Liver (tissue), 9 donors: ENCODE measurements around the gene XPR1. TPM values are rescaled to one million over a fixed set of nuclear protein-coding genes. Genes with fewer than 3 reads are reported as not detected.
"Not testable (repeated sequence)": the region's sequence is repeated elsewhere in the genome, so short reads cannot be mapped to it uniquely, and the experiment has no call there.

ENCODE experiments used
- DNase-seq: peaks from one replicate; pipeline ENCODE4 v3.0.0-alpha.2; 2017; ENCODE audit warnings: low spot score
- H3K27ac ChIP-seq, 2 donors: one replicate each; pipeline ENCODE4 v1.7.0; 2013; ENCODE audit warnings: inconsistent platforms in 2 of 2, low read length in 2 of 2, control low read depth in 1 of 2, low read depth in 1 of 2, mild to moderate bottlenecking in 1 of 2
- H3K27me3 ChIP-seq, 4 donors: one replicate each; pipeline versions ENCODE4 v1.6.1 to v1.7.0; 2013; ENCODE audit warnings: low read length in 3 of 4, inconsistent platforms in 1 of 4, mild to moderate bottlenecking in 1 of 4, moderate library complexity in 1 of 4; ENCODE audit not compliant: control insufficient read depth in 4 of 4, insufficient read depth in 4 of 4
- H3K36me3 ChIP-seq, 4 donors: one replicate each; pipeline versions ENCODE4 v1.6.1 to v1.7.0; 2013; ENCODE audit warnings: low read length in 3 of 4, mild to moderate bottlenecking in 3 of 4, low read depth in 1 of 4, moderate library complexity in 1 of 4; ENCODE audit not compliant: control insufficient read depth in 4 of 4, insufficient read depth in 3 of 4
- H3K4me1 ChIP-seq, 4 donors: one replicate each; pipeline versions ENCODE4 v1.6.1 to v1.7.0; 2013; ENCODE audit warnings: low read length in 3 of 4, mild to moderate bottlenecking in 3 of 4, moderate library complexity in 1 of 4; ENCODE audit not compliant: control insufficient read depth in 4 of 4, insufficient read depth in 4 of 4
- H3K4me3 ChIP-seq, 3 donors: one replicate each; pipeline versions ENCODE4 v1.6.1 to v1.7.0; 2013; ENCODE audit warnings: low read length in 3 of 3, control low read depth in 1 of 3, low read depth in 1 of 3, mild to moderate bottlenecking in 1 of 3
- H3K9ac ChIP-seq, 2 donors: one replicate each; pipeline ENCODE4 v1.7.0; 2013; ENCODE audit warnings: low read length in 2 of 2, mild to moderate bottlenecking in 2 of 2, moderate library complexity in 2 of 2, control low read depth in 1 of 2, low read depth in 1 of 2
- H3K9me3 ChIP-seq, 4 donors: one replicate each; pipeline versions ENCODE4 v1.6.1 to v1.7.0; 2013; ENCODE audit warnings: low read length in 3 of 4; ENCODE audit not compliant: control insufficient read depth in 4 of 4
- ATF3 ChIP-seq: IDR thresholded peaks from 2 replicates; pipeline ENCODE4 v1.6.1; 2016; ENCODE audit warnings: antibody characterized with exemption
- CTCF ChIP-seq: fragments of 150-350 bp; IDR thresholded peaks from 2 replicates; pipeline ENCODE4 v1.5.1; 2017; ENCODE audit warnings: improper control_type of control experiment, low read depth, low read length; ENCODE audit not compliant: missing input control
- FOXA1 ChIP-seq: IDR thresholded peaks from 2 replicates; pipeline ENCODE4 v1.6.1; 2016; ENCODE audit warnings: antibody characterized with exemption
- FOXA2 ChIP-seq: IDR thresholded peaks from 2 replicates; pipeline ENCODE4 v1.6.1; 2016; ENCODE audit warnings: antibody characterized with exemption
- GABPA ChIP-seq, 2 donors: IDR thresholded peaks in 1 of 2; conservative IDR thresholded peaks in 1 of 2; 2 replicates each; pipeline ENCODE4 v1.6.1; 2016; ENCODE audit warnings: antibody characterized with exemption in 2 of 2, mild to moderate bottlenecking in 1 of 2, moderate library complexity in 1 of 2
- HNF4G ChIP-seq: IDR thresholded peaks from 2 replicates; pipeline ENCODE4 v1.6.1; 2016; ENCODE audit warnings: antibody characterized with exemption
- JUND ChIP-seq, 2 donors: IDR thresholded peaks; 2 replicates each; pipeline ENCODE4 v1.6.1; 2016; ENCODE audit warnings: antibody characterized with exemption in 2 of 2
- MAX ChIP-seq: IDR thresholded peaks from 2 replicates; pipeline ENCODE4 v1.6.1; 2016; ENCODE audit warnings: antibody characterized with exemption
- NR2F2 ChIP-seq: IDR thresholded peaks from 2 replicates; pipeline ENCODE4 v1.6.1; 2016; ENCODE audit warnings: antibody characterized with exemption
- RAD21 ChIP-seq, 2 donors: IDR thresholded peaks; 2 replicates each; pipeline ENCODE4 v1.6.1; 2016; ENCODE audit warnings: antibody characterized with exemption in 2 of 2, mild to moderate bottlenecking in 2 of 2
- RXRA ChIP-seq, 2 donors: IDR thresholded peaks; 2 replicates each; pipeline ENCODE4 v1.6.1; 2017 to 2018; ENCODE audit warnings: antibody characterized with exemption in 2 of 2, mild to moderate bottlenecking in 1 of 2
- SP1 ChIP-seq: IDR thresholded peaks from 2 replicates; pipeline ENCODE4 v1.6.1; 2018; ENCODE audit warnings: antibody characterized with exemption, mild to moderate bottlenecking
- YY1 ChIP-seq: IDR thresholded peaks from 2 replicates; pipeline ENCODE4 v1.6.1; 2016; ENCODE audit warnings: antibody characterized with exemption, mild to moderate bottlenecking
- ZBTB33 ChIP-seq: IDR thresholded peaks from 2 replicates; pipeline ENCODE4 v1.6.1; 2016; ENCODE audit warnings: antibody characterized with exemption
- whole genome bisulfite sequencing: extraction: QIAGEN DNeasy Blood & Tissue Kit; methylation state at CpG from one replicate; pipeline ENCODE4 v1.1.7; 2013; 5-methylcytosine and 5-hydroxymethylcytosine counted together
- polyA plus RNA-seq, 2 donors: library from polyadenylated mRNA; stranded (reverse) in 1 of 2; unstranded in 1 of 2; fragments of 200-250 nt in 1 of 2; fragments of >200 nt in 1 of 2; fragmentation: Nextera tagmentation in 1 of 2; extraction: Ambion mirVana in 1 of 2; gene quantifications; one replicate each; pipeline versions ENCODE4 v1.2.1 to v1.2.3, GENCODE V29; 2013 to 2015
- total RNA-seq, 2 donors: library from RNA; depleted of rRNA; stranded (reverse); fragments of >200 nt; gene quantifications; one replicate each; pipeline ENCODE4 v1.2.3, GENCODE V29; 2014
- donor health status: healthy.
- donor health status: healthy.
- donor health status: healthy.
- donor health status: healthy.
- donor health status: healthy.

The XPR1 gene
- total and polyA plus RNA-seq, 4 donors, result 1.8 to 14.3 (median 5.9) TPM

GRCh38 chr1:180680558-180681144 is 48.8 kb downstream of the XPR1 start:
- no peak for DNase-seq
- TF ChIP-seq GABPA (IDR thresholded peaks at IDR 0.05 in 1 of 2, conservative IDR thresholded peaks at IDR 0.05 in 1 of 2) (no peak), RXRA (IDR thresholded peaks at IDR 0.05) (no peak), ZBTB33 (no peak), SP1 (no peak), FOXA2 (no peak), NR2F2 (no peak), MAX (no peak), JUND (IDR thresholded peaks at IDR 0.05) (no peak), YY1 (no peak), ATF3 (no peak), HNF4G (no peak), FOXA1 (no peak), RAD21 (IDR thresholded peaks at IDR 0.05) (no peak)
- Histone ChIP-seq H3K9me3 (no peaks in the 10 kb centered on the region), H3K27me3 (no peaks in the 10 kb centered on the region), H3K9ac (no peak overlapping the region), H3K4me3 (no peak overlapping the region), H3K27ac (no peak overlapping the region), H3K36me3 (peaks cover 0 to 2% (median 0%) of the 10 kb centered on the region in 4 donors), H3K4me1 (no peaks in the 10 kb centered on the region)
- WGBS, result 94% methylated on average over 7 of the region's 7 CpGs

GRCh38 chr1:180683117-180683516 is 51.3 kb downstream of the XPR1 start:
- not testable (repeated sequence) for H3K27ac ChIP-seq, H3K4me1 ChIP-seq, H3K9me3 ChIP-seq, H3K36me3 ChIP-seq, H3K27me3 ChIP-seq, DNase-seq, H3K9ac ChIP-seq, H3K4me3 ChIP-seq
- WGBS, result 90% methylated on average over 3 of the region's 3 CpGs

- no peak for TF ChIP-seq NR2F2
- TF ChIP-seq ZBTB33, result no peak
- TF ChIP-seq MAX, result no peak
- TF ChIP-seq FOXA1, result no peak
- no peak for TF ChIP-seq RXRA (IDR thresholded peaks at IDR 0.05)
- no peak for TF ChIP-seq YY1
- TF ChIP-seq RAD21 (IDR thresholded peaks at IDR 0.05), result no peak
- TF ChIP-seq CTCF, result no peak
- 71% methylated on average over 2 of the region's 2 CpGs for WGBS
- Histone ChIP-seq H3K4me1 (no peaks in the 10 kb centered on the region), H3K9me3 (no peaks in the 10 kb centered on the region), H3K36me3 (no peaks in the 10 kb centered on the region), H3K9ac (no peak overlapping the region), H3K27ac (no peak overlapping the region), H3K4me3 (no peak overlapping the region), H3K27me3 (no peaks in the 10 kb centered on the region)
- no peak for DNase-seq
These were observed 59.6 kb downstream of the XPR1 start for GRCh38 chr1:180691322-180691913.
